NCI-H2029 treated with DMSO at 0.1 percent for 48 hours (cell line): Measurements from ENCODE around the gene TREM2.

Source experiments
- DNase-seq: peaks from one replicate; lab custom pipeline; 2025; lab: John Stamatoyannopoulos, UW

The TREM2 gene

DNA sequence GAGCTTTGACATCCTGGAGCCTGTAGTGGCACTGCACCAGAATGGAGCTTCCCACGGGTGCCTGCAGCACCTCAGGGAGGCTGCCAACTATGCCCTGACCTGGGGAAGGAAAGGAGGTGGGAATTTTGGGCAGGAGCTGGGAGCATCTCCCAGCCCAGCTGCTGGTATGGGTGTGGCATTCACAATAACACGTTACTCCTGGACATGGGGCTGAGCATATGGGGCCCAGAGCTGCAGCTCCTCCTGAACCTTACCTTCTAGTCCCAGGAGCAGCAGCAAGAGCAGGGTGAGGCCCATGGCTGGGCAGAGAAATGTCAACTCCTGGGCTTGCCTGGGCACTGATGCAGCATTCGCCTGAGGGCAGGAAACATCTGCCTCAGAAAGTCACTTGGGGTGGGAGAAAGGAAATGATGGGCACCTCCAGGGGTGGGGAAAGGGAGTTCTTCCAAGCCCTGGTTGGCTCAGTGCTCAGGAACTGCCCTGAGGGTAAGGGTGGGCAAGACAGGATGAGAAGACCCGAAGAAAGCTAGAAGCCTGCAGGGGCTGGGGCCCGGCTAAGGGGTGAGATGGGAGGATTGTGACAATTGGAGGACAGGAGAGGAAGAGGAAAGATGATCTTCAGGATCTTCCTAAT lies 8.8 kb downstream of the TREM2 start, which contains the start of gene TREML1:
Gene TREML1, minus strand, starts transcription at position 356 of the 634 bp plus-strand sequence. Its CDS starts 59 bp downstream, at position 297.
- no peak for DNase-seq

DNA sequence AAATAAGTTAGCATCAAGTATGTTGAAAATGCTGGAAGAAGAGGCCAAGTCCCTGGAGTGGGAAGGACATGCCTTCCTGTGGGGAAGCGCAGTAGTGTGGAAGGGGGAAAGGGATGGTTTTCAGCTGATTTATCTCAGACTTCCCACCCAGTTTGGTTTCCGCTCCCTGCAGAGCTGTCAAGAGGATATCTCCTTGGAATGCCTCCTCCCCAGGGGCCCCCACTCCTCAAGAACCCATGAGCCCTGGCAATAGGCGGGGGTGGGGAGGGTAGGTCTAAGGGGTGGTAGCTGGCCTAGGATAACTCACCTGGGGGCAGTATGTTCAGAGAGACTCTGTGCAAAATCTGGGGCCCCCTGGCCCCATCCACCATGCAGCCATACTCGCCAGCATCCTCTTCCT lies 9.5 kb downstream of the TREM2 start:
- no peak for DNase-seq

DNA sequence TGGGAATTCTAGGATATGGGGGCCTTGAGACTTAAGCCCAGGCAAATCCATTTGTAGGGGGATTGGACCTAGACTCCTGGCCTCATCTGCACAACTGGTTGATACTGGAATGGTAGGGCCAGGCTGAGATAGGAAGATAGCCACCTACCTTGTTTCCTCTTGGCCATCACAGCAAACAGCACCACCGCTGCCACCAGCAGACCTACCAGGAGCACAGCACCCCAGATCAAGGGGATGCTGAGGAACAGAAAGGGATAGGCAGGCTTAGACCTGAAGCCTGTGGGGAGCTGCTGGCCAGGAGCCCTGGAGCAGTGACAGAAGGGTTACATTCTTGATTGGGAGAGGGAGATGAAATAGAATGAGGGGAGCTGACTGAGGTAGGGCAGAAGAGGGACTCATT lies 12.2 kb downstream of the TREM2 start:
- no peak for DNase-seq

DNA sequence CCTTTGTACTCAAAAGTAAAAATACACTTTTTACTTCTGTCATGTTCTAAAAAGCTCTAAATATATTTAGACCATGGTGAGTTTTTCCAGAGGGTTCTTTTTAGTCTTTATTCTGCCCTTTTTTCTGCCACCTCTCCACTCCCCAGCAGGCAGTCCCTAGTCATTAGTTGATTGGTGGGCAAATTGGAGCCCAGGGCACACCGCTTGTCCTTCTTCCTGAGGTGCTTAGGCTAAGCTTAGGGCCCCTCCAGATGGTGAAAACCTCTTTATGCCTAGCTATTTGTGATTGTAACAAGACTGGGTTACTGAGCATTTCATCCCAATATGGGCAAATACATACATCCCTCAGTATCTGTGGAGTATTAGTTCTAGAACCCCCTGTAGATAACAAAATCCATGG lies 15.0 kb downstream of the TREM2 start:
- DNase-seq: no peak

DNA sequence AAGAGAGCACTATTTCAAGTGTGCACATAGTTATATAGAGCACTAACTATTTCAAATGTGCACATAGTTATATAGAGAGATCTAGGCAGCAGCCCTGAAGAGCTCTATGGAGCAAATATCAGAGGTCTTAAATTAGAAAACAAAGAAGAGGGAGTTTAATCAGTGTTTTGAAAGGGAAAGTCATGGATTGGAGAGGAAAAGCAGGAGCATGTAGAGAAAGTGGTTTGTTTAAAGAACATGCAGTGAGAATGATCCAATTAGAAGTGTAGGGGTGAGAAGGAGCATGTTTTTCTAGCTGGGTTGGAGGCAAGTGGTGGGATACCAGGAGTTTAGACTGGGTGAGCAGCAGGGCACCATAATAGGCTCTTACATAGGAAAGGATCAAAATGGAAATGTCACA lies 26.0 kb downstream of the TREM2 start:
- no peak for DNase-seq

DNA sequence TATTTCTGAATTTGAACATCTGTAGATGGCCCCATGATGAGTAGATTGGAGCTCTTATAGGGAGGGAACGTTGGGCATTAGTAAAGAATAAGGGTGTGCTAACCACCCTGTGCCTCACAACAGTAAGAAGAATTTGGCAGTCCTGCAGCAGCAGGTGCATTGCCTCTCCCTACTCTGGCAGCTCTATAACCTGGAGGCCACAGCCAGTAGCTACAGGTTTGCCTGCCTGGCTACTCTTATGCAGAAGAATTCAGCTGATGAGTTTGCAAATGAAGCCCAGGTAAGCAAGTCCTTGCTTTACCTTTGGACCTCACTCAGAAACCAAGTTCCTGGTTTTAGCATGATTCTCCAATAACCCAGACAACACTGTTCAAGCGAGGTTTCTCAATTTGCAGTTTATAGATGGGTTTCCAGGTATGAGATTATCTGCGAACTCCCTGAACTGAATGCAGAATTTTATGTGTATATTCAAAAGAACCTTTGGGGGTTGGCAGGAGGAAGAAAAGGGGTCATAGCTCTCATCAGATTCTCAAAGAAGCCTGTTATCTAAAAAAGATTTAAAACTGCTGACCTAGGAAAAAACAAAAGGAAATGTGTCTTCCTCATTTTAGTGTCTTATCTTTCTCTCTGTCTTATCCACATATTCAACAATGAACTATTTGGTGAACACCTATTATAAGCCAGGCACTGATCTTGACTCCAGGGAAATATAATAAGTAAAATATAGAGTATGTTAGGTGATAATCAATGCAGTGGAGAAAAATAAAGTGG lies 27.7 kb downstream of the TREM2 start:
- DNase-seq: no peak

DNA sequence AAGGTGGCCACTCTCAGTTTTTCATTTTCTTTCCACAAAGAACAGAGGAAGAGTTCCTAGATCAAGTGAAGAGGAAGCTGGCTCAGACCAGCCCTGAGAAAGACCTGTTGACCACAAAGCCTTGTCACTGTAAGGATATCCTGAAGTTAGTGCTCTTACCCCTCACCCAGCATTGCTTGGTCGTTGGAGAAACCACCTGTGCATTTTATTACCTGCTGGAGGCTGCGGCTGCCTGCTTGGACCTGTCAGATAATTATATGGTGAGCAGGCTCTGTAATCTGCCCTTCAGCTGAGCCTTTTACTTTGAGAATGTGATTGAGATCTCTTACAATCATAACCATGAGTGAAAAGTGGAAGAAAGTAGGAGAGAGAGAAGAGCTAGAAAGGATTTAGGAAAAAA lies 30.7 kb downstream of the TREM2 start:
- no peak for DNase-seq

DNA sequence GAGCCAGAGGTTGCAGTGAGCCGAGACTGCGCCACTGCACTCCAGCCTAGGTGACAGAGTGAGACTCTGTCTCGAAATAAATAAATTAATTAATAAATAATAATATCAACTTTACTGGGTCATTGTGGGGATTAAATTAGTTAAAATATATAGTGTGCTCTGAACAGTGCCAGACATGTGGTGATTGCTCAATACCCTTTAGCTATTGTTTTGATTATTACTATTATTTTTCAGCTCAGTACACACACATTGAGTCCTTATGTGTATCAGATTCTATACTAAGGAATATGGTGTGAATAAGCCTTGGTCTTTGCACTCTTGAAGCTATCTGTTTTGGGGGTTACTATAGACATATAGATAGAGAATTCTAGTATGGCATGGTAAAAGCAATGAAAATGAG lies 37.6 kb downstream of the TREM2 start:
- no peak for DNase-seq

DNA sequence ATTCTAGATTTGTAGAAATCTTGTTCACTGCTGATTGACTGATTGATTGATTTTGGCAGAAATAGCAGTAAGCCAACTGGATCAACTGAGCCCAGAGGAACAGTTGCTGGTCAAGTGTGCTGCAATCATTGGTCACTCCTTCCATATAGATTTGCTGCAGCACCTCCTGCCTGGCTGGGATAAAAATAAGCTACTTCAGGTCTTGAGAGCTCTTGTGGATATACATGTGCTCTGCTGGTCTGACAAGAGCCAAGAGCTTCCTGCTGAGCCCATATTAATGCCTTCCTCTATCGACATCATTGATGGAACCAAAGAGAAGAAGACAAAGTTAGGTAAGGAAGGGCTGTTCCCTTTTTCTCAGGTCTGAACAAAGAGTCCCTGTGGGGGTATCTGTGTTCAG lies 40.0 kb downstream of the TREM2 start:
- DNase-seq: peak; percentile 48

DNA sequence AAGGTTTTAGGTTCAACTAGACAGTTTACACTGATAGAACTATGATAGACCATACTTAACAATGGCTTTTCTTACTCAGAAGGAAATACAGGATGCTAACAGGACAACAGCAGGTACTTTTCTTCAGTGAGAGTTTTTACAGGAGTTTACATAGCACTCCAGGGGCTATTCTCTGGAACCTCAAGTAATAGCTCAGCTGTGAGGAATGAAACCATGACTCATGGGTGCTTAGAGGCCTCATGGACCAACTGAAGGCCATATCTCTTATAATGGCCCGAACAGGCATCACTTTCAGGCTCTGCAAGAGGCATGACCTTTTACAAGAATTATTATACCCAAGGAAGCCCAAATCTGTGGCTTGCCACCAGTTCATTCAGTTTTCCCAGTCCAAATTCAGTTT lies 40.5 kb downstream of the TREM2 start:
- DNase-seq: no peak

DNA sequence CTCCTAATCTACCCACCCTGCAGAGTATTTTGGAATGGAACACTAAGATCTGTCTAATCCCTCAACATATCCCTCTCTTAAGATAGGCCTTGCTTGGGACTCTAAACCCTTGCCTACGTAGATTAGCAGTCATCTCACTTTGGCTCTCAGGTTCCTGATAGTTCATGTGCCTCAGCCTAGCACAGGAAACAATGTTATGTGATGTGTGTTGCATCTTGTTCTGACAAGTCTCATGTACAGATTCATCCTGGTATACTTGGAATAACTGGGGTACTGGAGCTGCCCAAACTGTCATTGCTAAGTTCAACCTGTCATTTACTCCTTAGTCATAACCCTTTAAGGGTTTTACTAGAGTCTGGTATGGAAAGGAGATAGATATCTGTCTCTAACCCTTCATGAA lies 42.9 kb downstream of the TREM2 start:
- DNase-seq: no peak

DNA sequence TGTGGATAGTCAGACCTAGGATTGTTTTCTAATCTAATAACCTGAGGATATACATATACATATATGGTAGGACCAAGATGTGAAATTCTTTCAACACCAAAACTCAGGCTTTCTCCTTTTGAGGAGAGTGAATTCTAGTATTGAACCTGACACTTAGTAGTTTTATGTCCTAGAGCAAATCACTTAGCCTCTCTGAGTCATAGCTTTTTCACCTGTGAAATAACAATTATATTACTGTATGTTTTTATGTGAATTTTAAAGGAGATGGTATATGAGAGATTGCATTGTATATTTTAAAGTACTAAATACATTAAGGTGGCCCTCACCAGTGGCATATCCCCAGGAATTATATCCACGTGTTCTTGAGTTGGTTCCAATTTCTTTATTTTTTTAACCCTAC lies 43.4 kb downstream of the TREM2 start:
- no peak for DNase-seq

DNA sequence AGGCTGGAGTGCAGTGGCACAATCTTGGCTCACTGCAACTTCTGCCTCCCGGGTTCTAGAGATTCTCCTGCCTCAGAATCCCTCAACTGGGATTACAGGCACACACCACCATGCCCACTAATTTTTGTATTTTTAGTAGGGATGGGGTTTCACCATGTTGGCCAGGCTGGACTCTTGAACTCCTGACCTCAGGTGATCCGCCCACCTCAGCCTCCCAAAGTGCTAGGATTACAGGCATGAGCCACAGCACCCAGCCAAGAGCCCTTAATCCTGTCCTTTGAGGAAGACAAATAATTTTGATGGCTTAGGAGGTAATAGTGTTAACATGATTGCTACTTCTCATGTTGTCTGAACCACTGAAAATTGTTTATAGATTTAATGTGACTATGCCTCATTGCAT lies 47.9 kb downstream of the TREM2 start:
- peak; percentile 33 for DNase-seq

DNA sequence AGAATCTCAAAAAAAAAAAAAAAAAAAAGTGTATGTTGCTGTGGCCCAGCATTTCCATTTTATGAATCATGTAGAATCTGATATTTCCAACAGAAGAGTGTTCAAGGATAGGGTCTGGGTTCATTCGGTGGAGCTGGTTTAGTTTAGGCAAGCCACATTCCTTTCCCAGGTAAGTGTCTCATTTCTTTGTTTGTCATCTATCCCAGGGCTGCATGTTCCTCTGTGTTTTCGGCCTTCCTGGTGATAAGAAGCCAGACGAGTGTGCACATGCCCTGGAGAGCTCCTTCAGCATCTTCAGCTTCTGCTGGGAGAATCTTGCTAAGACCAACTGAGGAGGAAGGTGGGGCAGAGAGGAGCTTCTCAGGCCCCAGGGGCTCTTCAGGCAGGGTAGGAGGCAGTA lies 51.9 kb downstream of the TREM2 start:
- no peak for DNase-seq
